GM10847 (cell line): ENCODE data around the gene PCNP.

ENCODE experiments used
- POLR2A ChIP-seq: IDR thresholded peaks from 2 replicates; pipeline ENCODE4 v1.6.1; 2011; ENCODE audit not compliant: insufficient read length; ENCODE audit errors: extremely low read depth

The PCNP gene

GRCh38 chr3:101624857-101625256 is 50.9 kb downstream of the PCNP start:
- no peak for TF ChIP-seq POLR2A

- no peak for TF ChIP-seq POLR2A
These were observed 51.9 kb downstream of the PCNP start for GRCh38 chr3:101625879-101626278.

DNA sequence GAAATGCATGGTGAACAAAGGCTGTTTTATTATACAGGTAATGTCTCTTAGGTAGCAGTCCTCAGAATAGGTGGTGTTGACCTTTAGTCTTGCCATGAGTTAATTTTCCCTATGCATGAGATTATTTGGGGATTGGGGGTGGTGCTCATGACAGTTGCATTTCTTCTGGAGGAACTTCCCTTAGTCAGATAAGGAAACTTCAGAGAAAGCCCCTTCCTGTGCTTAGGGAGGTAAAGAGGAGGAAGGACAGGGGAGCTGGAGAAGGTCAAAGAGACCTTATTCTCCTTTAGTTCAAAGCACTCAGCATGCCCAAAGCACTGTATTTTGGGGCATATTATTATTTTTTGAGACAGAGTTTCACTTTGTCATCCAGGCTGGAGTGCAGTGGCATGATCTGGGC is 55.2 kb downstream of the PCNP start:
- no peak for TF ChIP-seq POLR2A

DNA sequence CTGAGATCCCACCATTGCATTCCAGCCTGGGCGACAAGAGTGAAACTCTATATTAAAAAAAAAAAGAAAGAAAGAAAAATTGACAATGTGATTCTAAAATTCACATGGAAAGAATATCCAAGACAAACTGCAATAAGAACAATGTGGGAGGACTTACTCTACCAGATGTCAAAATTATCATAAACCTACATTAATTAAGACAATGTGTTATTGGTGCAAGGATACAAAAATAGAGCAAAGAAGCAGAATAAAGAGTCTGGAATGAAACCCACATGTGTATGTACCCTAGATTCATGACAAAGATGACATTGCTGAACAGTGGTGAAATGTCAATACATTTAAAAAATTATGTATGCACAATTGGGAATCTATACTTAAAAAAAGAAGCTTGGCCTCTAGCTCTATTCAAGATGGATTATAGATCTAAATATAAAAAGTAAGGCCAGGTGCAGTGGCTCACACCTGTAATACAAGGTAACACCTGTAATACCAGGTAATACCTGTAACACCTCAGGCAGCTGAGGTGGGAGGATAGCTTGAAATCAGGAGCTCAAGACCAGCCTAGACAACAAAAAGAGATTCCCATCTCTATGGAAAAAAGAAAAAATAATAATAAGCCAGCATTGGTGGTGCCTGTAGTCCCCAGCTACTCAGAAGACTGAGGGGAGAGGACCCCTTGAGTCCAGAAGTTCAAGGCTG is 57.3 kb downstream of the PCNP start:
- TF ChIP-seq POLR2A, result no peak

DNA sequence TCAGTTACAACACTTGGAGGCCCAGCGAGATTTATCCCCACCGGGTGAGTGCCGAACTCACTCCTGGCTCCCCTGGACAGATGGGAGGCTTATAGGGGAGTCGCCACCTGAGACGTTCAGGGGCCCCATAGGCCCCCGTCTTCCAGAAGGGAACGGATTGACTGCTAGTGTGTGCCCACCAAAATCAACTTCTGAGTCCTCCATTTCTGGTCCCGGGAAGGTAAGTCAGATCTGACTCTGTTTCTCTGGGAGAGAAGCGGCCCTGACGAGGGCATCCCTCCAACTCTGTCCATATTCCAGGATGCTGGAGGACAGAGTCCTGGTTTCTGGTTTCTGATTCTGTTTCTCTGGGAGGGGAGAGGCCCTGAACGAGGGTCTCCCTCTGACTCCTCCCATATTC is 58.6 kb downstream of the PCNP start:
- no peak for TF ChIP-seq POLR2A

GRCh38 chr3:101633186-101633585 is 59.2 kb downstream of the PCNP start:
- TF ChIP-seq POLR2A, result no peak

GRCh38 chr3:101634591-101635196 is 60.7 kb downstream of the PCNP start:
- no peak for TF ChIP-seq POLR2A

GRCh38 chr3:101635345-101635744 is 61.4 kb downstream of the PCNP start:
- TF ChIP-seq POLR2A, result no peak

GRCh38 chr3:101635954-101636798 is 62.2 kb downstream of the PCNP start:
- TF ChIP-seq POLR2A, result no peak

- no peak for TF ChIP-seq POLR2A
These were observed 63.5 kb downstream of the PCNP start for GRCh38 chr3:101637451-101637850.

DNA sequence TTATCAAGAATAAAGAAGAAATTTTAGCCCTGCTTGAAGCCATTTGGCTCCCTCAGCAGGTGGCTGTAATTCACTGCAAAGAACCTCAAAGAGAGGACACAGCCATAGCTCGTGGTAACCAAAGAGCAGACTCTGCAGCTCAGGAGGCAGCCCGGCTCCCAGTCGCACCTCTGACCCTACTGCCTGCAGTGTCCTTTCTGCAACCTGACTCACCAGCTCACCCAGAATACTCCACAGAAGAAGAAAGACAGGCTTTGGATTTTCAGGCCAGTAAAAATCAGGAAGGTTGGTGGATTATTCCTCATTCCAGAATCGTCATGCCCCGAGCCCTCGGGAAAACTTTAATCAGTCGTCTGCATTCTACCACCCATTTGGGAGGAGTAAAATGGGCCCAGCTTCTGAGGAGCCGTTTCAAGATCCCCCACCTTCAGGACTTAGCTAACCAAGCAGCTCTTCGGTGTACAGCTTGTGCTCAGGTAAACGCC is 64.3 kb downstream of the PCNP start:
- TF ChIP-seq POLR2A, result no peak

DNA sequence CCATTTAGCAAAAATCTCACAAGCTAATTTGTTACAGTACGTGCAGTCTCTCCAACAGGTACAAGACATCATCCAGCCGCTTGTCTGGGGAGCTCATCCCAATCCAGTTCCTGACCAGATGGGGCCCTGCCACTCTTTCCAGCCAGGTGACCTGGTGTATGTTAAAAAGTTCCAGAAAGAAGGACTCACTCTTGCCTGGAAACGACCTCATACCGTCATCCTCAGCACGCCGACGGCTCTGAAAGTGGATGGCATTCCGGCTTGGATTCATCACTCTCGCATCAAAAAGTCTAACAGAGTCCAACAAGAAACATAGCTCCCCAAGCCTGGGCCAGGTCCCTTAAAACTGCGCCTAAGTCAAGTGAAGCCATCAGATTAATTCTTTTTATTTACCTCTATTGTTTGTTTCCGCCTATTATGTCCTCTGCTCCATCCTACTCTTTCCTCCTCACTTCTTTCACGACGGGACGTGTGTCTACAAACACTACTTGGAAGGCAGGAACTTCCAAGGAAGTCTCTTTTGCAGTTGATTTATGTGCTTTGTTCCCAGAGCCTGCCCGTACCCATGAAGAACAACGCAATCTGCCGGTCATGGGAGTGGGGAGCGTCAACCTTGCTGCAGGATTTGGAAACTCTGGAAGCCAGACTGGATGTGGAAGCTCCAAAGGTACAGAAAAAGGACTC is 65.4 kb downstream of the PCNP start:
- no peak for TF ChIP-seq POLR2A

GRCh38 chr3:101640256-101640655 is 66.3 kb downstream of the PCNP start:
- no peak for TF ChIP-seq POLR2A

DNA sequence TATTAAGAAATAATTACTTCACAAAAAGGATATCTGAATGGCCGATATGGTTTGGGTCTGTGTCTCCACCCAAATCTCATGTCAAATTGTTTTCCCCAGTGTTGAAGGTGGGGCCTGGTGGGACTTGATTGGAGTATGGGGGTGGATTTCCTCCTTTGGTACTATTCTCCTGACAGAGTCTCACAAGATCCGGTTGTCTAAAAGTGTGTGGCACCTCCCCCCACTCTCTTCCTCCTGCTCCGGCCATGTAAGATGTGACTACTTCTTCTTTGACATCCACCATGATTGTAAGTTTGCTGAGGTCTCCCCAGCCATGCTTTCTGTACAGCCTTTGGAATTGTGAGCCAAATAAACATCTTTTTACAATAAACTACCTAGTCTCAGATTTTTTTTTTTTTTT is 68.5 kb downstream of the PCNP start:
- TF ChIP-seq POLR2A, result no peak
